ENCODE measurements around the gene TENM3. TPM values are rescaled to one million over a fixed set of nuclear protein-coding genes. Genes with fewer than 3 reads are reported as not detected.

TENM3 gene
- total and polyA plus RNA-seq, 4 donors: 0.05 to 5.5 (median 1.1) TPM; not detected in 1

- Histone ChIP-seq H3K4me3 (ENCODE audit: low read length in 2 of 2) (no peak overlapping the region), H3K27me3 (ENCODE audit: control insufficient read depth in 1 of 2, insufficient read depth in 2 of 2, low read length in 1 of 2) (no peaks in the 10 kb centered on the region), H3K27ac (ENCODE audit: low read depth in 1 of 2, low read length in 2 of 2) (no peak overlapping the region), H3K9me3 (ENCODE audit: control insufficient read depth, low read length) (no peaks in the 10 kb centered on the region), H3K4me1 (ENCODE audit: control insufficient read depth in 1 of 2, insufficient read depth in 2 of 2, low read length in 2 of 2) (no peaks in the 10 kb centered on the region), H3K36me3 (ENCODE audit: control insufficient read depth in 1 of 2, insufficient read depth in 2 of 2, low read length in 1 of 2) (no peaks in the 10 kb centered on the region)
- intact Hi-C loops (cut with DNase I): no loop called here
- 2 to 5% methylated on average over 2 of the region's 2 CpGs for WGBS, 2 donors
- DNase-seq: no peak
- ATAC-seq (ENCODE audit: low FRiP score): no peak
These were observed 35.3 kb upstream of the TENM3 start for GRCh38 chr4:182207830-182208396.

- ATAC-seq (ENCODE audit: low FRiP score) (no peak), DNase-seq (no peak)
- Histone ChIP-seq H3K4me1 (ENCODE audit: control insufficient read depth in 1 of 2, insufficient read depth in 2 of 2, low read length in 2 of 2) (no peaks in the 10 kb centered on the region), H3K9me3 (ENCODE audit: control insufficient read depth, low read length) (no peaks in the 10 kb centered on the region), H3K36me3 (ENCODE audit: control insufficient read depth in 1 of 2, insufficient read depth in 2 of 2, low read length in 1 of 2) (no peaks in the 10 kb centered on the region), H3K27ac (ENCODE audit: low read depth in 1 of 2, low read length in 2 of 2) (no peak overlapping the region), H3K4me3 (ENCODE audit: low read length in 2 of 2) (no peak overlapping the region), H3K27me3 (ENCODE audit: control insufficient read depth in 1 of 2, insufficient read depth in 2 of 2, low read length in 1 of 2) (no peaks in the 10 kb centered on the region)
- intact Hi-C loops (cut with DNase I): no loop called here
- WGBS, 2 donors: 95 to 97% methylated on average over 6 of the region's 6 CpGs
These were observed 34.6 kb upstream of the TENM3 start for GRCh38 chr4:182208526-182209050.

- DNase-seq (no peak), ATAC-seq (ENCODE audit: low FRiP score) (no peak)
- Histone ChIP-seq H3K27me3 (ENCODE audit: control insufficient read depth in 1 of 2, insufficient read depth in 2 of 2, low read length in 1 of 2) (no peaks in the 10 kb centered on the region), H3K9me3 (ENCODE audit: control insufficient read depth, low read length) (no peaks in the 10 kb centered on the region), H3K36me3 (ENCODE audit: control insufficient read depth in 1 of 2, insufficient read depth in 2 of 2, low read length in 1 of 2) (no peaks in the 10 kb centered on the region), H3K4me3 (ENCODE audit: low read length in 2 of 2) (no peak overlapping the region), H3K27ac (ENCODE audit: low read depth in 1 of 2, low read length in 2 of 2) (no peak overlapping the region), H3K4me1 (ENCODE audit: control insufficient read depth in 1 of 2, insufficient read depth in 2 of 2, low read length in 2 of 2) (no peaks in the 10 kb centered on the region)
- WGBS, 2 donors: 71 to 74% methylated on average over 11 of the region's 11 CpGs
- intact Hi-C loops (cut with DNase I): no loop called here
These were observed 30.9 kb upstream of the TENM3 start for GRCh38 chr4:182212211-182212761.

GRCh38 chr4:182213004-182213403 is 30.2 kb upstream of the TENM3 start:
- Histone ChIP-seq H3K36me3 (ENCODE audit: control insufficient read depth in 1 of 2, insufficient read depth in 2 of 2, low read length in 1 of 2) (no peaks in the 10 kb centered on the region), H3K27me3 (ENCODE audit: control insufficient read depth in 1 of 2, insufficient read depth in 2 of 2, low read length in 1 of 2) (no peaks in the 10 kb centered on the region), H3K9me3 (ENCODE audit: control insufficient read depth, low read length) (no peaks in the 10 kb centered on the region), H3K4me3 (ENCODE audit: low read length in 2 of 2) (no peak overlapping the region), H3K27ac (ENCODE audit: low read depth in 1 of 2, low read length in 2 of 2) (no peak overlapping the region), H3K4me1 (ENCODE audit: control insufficient read depth in 1 of 2, insufficient read depth in 2 of 2, low read length in 2 of 2) (no peaks in the 10 kb centered on the region)
- ATAC-seq (ENCODE audit: low FRiP score): no peak
- intact Hi-C loops (cut with DNase I): no loop called here
- 84 to 98% methylated on average over 1 of the region's 1 CpG for WGBS, 2 donors
- DNase-seq: no peak

- no peaks in the 10 kb centered on the region for H3K4me1 ChIP-seq (ENCODE audit: control insufficient read depth in 1 of 2, insufficient read depth in 2 of 2, low read length in 2 of 2)
- intact Hi-C loops (cut with DNase I): no loop called here
- ATAC-seq (ENCODE audit: low FRiP score) (no peak), DNase-seq (no peak)
- no peaks in the 10 kb centered on the region for H3K9me3 ChIP-seq (ENCODE audit: control insufficient read depth, low read length)
- no peak overlapping the region for H3K4me3 ChIP-seq (ENCODE audit: low read length in 2 of 2)
- no peaks in the 10 kb centered on the region for H3K27me3 ChIP-seq (ENCODE audit: control insufficient read depth in 1 of 2, insufficient read depth in 2 of 2, low read length in 1 of 2)
- WGBS, 2 donors: 76 to 80% methylated on average over 3 of the region's 3 CpGs
- no peaks in the 10 kb centered on the region for H3K36me3 ChIP-seq (ENCODE audit: control insufficient read depth in 1 of 2, insufficient read depth in 2 of 2, low read length in 1 of 2)
- no peak overlapping the region for H3K27ac ChIP-seq (ENCODE audit: low read depth in 1 of 2, low read length in 2 of 2)
These were observed 28.1 kb upstream of the TENM3 start for GRCh38 chr4:182215148-182215547.

GRCh38 chr4:182216005-182216404 is 27.2 kb upstream of the TENM3 start:
- intact Hi-C loops (cut with DNase I): no loop called here
- ATAC-seq (ENCODE audit: low FRiP score) (no peak), DNase-seq (no peak)
- H3K4me3 ChIP-seq (ENCODE audit: low read length in 2 of 2): no peak overlapping the region
- H3K27me3 ChIP-seq (ENCODE audit: control insufficient read depth in 1 of 2, insufficient read depth in 2 of 2, low read length in 1 of 2): no peaks in the 10 kb centered on the region
- H3K9me3 ChIP-seq (ENCODE audit: control insufficient read depth, low read length): no peaks in the 10 kb centered on the region
- WGBS, 2 donors: 90 to 91% methylated on average over 5 of the region's 5 CpGs
- no peaks in the 10 kb centered on the region for H3K4me1 ChIP-seq (ENCODE audit: control insufficient read depth in 1 of 2, insufficient read depth in 2 of 2, low read length in 2 of 2)
- H3K27ac ChIP-seq (ENCODE audit: low read depth in 1 of 2, low read length in 2 of 2): no peak overlapping the region
- H3K36me3 ChIP-seq (ENCODE audit: control insufficient read depth in 1 of 2, insufficient read depth in 2 of 2, low read length in 1 of 2): no peaks in the 10 kb centered on the region

GRCh38 chr4:182219411-182220056 is 23.7 kb upstream of the TENM3 start:
- H3K36me3 ChIP-seq (ENCODE audit: control insufficient read depth in 1 of 2, insufficient read depth in 2 of 2, low read length in 1 of 2): no peaks in the 10 kb centered on the region
- H3K27ac ChIP-seq (ENCODE audit: low read depth in 1 of 2, low read length in 2 of 2): no peak overlapping the region
- DNase-seq (no peak), ATAC-seq (ENCODE audit: low FRiP score) (no peak)
- intact Hi-C loops (cut with DNase I): no loop called here
- no peak overlapping the region for H3K4me3 ChIP-seq (ENCODE audit: low read length in 2 of 2)
- no peaks in the 10 kb centered on the region for H3K9me3 ChIP-seq (ENCODE audit: control insufficient read depth, low read length)
- H3K4me1 ChIP-seq (ENCODE audit: control insufficient read depth in 1 of 2, insufficient read depth in 2 of 2, low read length in 2 of 2): no peaks in the 10 kb centered on the region
- H3K27me3 ChIP-seq (ENCODE audit: control insufficient read depth in 1 of 2, insufficient read depth in 2 of 2, low read length in 1 of 2): no peaks in the 10 kb centered on the region
- WGBS, 2 donors: 89 to 93% methylated on average over 6 of the region's 6 CpGs

GRCh38 chr4:182221987-182222386 is 21.2 kb upstream of the TENM3 start:
- Histone ChIP-seq H3K4me1 (ENCODE audit: control insufficient read depth in 1 of 2, insufficient read depth in 2 of 2, low read length in 2 of 2) (no peaks in the 10 kb centered on the region), H3K36me3 (ENCODE audit: control insufficient read depth in 1 of 2, insufficient read depth in 2 of 2, low read length in 1 of 2) (no peaks in the 10 kb centered on the region), H3K27me3 (ENCODE audit: control insufficient read depth in 1 of 2, insufficient read depth in 2 of 2, low read length in 1 of 2) (no peaks in the 10 kb centered on the region), H3K27ac (ENCODE audit: low read depth in 1 of 2, low read length in 2 of 2) (no peak overlapping the region), H3K4me3 (ENCODE audit: low read length in 2 of 2) (no peak overlapping the region), H3K9me3 (ENCODE audit: control insufficient read depth, low read length) (no peaks in the 10 kb centered on the region)
- DNase-seq: no peak
- ATAC-seq (ENCODE audit: low FRiP score): no peak
- WGBS, 2 donors: 91 to 93% methylated on average over 5 of the region's 5 CpGs
- intact Hi-C loops (cut with DNase I): no loop called here

- H3K4me1 ChIP-seq (ENCODE audit: control insufficient read depth in 1 of 2, insufficient read depth in 2 of 2, low read length in 2 of 2): no peaks in the 10 kb centered on the region
- ATAC-seq (ENCODE audit: low FRiP score) (no peak), DNase-seq (no peak)
- no peak overlapping the region for H3K4me3 ChIP-seq (ENCODE audit: low read length in 2 of 2)
- no peaks in the 10 kb centered on the region for H3K27me3 ChIP-seq (ENCODE audit: control insufficient read depth in 1 of 2, insufficient read depth in 2 of 2, low read length in 1 of 2)
- no peaks in the 10 kb centered on the region for H3K9me3 ChIP-seq (ENCODE audit: control insufficient read depth, low read length)
- no peak overlapping the region for H3K27ac ChIP-seq (ENCODE audit: low read depth in 1 of 2, low read length in 2 of 2)
- intact Hi-C loops (cut with DNase I): no loop called here
- H3K36me3 ChIP-seq (ENCODE audit: control insufficient read depth in 1 of 2, insufficient read depth in 2 of 2, low read length in 1 of 2): no peaks in the 10 kb centered on the region
- 82 to 90% methylated on average over 2 of the region's 2 CpGs for WGBS, 2 donors
These were observed 20.4 kb upstream of the TENM3 start for GRCh38 chr4:182222766-182223165.

Data from aorta (tissue), 5 donors.